ENCODE results near the gene TRIM73.
"Not testable (repeated sequence)": the region's sequence is repeated elsewhere in the genome, so short reads cannot be mapped to it uniquely, and the experiment has no call there.

GRCh38 chr7:75403455-75404443 lies 8.3 kb downstream of the TRIM73 start:
- TF ChIP-seq CTCF (conservative IDR thresholded peaks at IDR 0.05; ENCODE audit: low read length); EZH2phosphoT487 (IDR thresholded peaks at IDR 0.05; ENCODE audit: borderline replicate concordance): not testable (repeated sequence)
